ENCODE data around the gene ZNFX1. TPM values are rescaled to one million over a fixed set of nuclear protein-coding genes. Genes with fewer than 3 reads are reported as not detected.

The ZNFX1 gene
- total and polyA plus RNA-seq, 2 donors = 17.2 to 22.2 TPM

GRCh38 chr20:49279677-49280462 lies 2.0 kb upstream of the ZNFX1 start:
- peaks cover 4% of the 10 kb centered on the region for H3K4me1 ChIP-seq (ENCODE audit: insufficient read depth)

DNA sequence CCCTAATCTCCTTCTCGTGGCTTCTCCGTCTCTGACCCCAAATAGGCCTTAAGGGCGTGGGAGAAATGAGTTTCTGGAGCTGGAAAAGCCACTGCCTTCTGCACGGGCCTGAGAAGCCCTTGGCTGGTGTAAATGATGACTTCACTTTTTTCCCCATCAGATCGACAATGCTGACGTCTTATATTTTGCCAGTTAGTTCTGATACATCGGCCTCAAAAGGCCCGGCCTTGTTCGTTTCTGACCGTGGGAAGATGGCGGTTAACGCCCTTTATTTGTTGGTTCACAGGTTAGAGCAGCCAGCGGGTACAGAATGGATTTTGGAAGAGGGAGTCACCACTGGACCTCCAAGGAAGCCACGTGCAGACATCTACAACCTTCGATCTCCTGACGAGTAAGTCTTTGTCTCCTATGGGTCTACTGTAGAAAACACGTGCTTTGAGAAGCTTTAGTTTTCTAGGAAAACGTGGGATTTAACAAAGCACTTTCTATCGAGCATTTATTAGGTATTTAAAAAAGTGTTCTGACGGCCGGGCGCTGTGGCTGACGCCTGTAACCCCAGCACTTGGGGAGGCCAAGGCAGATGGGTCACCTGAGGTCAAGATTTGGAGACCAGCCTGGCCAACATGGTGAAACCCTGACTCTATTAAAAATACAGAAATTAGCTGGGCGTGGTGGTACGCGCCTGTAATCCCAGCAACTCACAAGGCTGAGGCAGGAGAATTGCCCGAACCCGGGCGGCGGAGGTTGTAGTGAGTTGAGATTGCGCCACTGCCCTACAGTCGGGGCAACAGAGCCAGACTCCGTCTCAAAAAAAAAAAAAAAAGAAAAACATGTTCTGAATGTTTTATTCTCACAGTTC lies 1.2 kb upstream of the ZNFX1 start:
- Histone ChIP-seq H3K36me3 (ENCODE audit: insufficient read depth) (peaks cover 17% of the 10 kb centered on the region), H3K4me1 (ENCODE audit: insufficient read depth) (peaks cover 4% of the 10 kb centered on the region), H3K27ac (ENCODE audit: low read depth) (peak overlapping the region; percentile 43), H3K4me3 (ENCODE audit: low read depth, low read length) (peak overlapping the region; percentile 63)
- no peak for DNase-seq (ENCODE audit: extremely low spot score)
- WGBS = 14% methylated on average over 33 of the region's 33 CpGs

More at GRCh38 chr20:49279677-49280462, 2.0 kb upstream of the ZNFX1 start:
- Histone ChIP-seq H3K27ac (ENCODE audit: low read depth) (no peak overlapping the region), H3K36me3 (ENCODE audit: insufficient read depth) (peaks cover 19% of the 10 kb centered on the region), H3K4me3 (ENCODE audit: low read depth, low read length) (peak overlapping the region; percentile 63)
- 59% methylated on average over 7 of the region's 7 CpGs for WGBS
- DNase-seq (ENCODE audit: extremely low spot score) = no peak

DNA sequence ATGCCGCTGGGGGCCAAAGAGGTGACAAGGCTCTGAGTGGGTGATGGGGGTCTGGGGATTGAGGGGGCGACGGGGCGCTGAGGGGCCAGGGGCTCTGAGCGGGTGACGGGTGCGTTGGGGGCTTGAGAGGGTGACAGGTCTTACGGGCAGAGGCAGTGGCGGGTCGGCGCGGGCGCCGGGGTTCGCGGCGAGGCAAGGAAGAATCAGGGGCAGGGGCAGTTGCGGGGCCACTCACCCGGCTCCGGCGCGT lies 146 bp downstream of the ZNFX1 start:
- Histone ChIP-seq H3K36me3 (ENCODE audit: insufficient read depth) (peaks cover 16% of the 10 kb centered on the region), H3K27ac (ENCODE audit: low read depth) (peak overlapping the region; percentile 91), H3K4me3 (ENCODE audit: low read depth, low read length) (peak overlapping the region; percentile 97), H3K4me1 (ENCODE audit: insufficient read depth) (peaks cover 4% of the 10 kb centered on the region)
- no peak for DNase-seq (ENCODE audit: extremely low spot score)
- WGBS = under 1% methylated on average over 22 of the region's 22 CpGs

DNA sequence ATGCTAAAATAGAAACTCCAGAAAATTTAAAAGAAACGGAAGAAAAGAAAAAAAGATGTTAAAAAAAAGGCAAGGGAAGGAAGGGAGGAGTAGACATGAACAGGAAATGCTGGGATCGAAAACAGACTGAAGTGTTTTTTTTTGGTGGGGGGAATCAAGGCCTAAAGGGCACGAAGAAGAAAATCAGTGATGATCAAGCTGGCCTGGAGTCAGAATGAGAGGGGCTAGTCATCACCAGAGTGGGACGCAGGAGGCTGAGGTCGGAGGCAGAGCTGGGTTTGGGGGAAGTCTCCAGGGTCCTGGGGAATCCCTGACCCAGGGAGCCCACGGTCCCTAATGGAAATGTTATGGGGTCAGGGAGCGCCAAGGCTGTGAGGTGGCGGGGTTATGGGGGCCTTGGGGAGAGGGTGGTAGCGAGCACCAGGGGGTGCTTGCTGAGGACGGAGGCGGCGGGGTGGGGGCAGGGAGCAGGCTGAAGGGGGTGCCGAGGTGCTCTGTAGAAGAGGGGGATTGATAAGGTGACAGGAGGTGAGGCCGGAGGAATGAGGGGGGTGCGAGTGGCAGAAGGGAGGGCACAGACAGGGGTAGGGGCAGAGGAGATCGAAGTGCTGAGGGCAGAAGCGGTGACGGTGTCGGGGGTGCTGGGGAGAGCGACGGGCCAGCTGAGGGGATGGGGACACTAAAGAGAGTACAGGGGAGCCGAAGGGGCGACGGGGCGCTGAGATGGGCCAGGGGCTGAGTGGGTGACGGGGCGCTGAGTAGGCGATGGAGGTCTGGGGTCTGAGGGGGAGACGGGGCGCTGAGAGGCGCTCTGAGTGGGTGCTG lies 684 bp downstream of the ZNFX1 start:
- Histone ChIP-seq H3K27ac (ENCODE audit: low read depth) (peak overlapping the region; percentile 91), H3K4me1 (ENCODE audit: insufficient read depth) (peaks cover 4% of the 10 kb centered on the region), H3K4me3 (ENCODE audit: low read depth, low read length) (peak overlapping the region; percentile 97), H3K36me3 (ENCODE audit: insufficient read depth) (peaks cover 11% of the 10 kb centered on the region)
- no peak for DNase-seq (ENCODE audit: extremely low spot score)
- 2% methylated on average over 31 of the region's 31 CpGs for WGBS

- peak overlapping the region; percentile 97 for H3K4me3 ChIP-seq (ENCODE audit: low read depth, low read length)
- H3K4me1 ChIP-seq (ENCODE audit: insufficient read depth) = peaks cover 2% of the 10 kb centered on the region
- no peak for DNase-seq (ENCODE audit: extremely low spot score)
- no peak overlapping the region for H3K27ac ChIP-seq (ENCODE audit: low read depth)
- H3K36me3 ChIP-seq (ENCODE audit: insufficient read depth) = peaks cover 4% of the 10 kb centered on the region
- 16% methylated on average over 3 of the region's 3 CpGs for WGBS
These were observed 1.5 kb downstream of the ZNFX1 start for GRCh38 chr20:49276161-49276960.

DNA sequence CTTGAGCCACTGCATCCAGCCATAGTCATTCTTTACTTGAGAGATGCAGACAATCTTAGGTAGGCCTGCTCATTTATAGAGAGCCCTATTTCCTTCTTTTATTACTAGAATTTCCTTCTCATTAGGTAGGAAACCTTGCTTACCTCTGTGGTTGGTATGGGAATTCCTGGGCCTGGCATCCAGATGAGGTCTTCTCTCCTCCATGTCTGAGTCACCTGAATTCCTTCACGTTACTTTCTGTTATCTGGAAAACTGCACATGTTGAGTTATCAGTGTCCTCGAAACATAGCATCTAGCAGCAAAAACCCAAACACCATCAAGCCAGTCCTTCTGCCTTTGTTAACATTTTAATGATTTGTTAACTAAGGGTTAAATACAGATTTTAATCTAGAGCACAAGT lies 2.2 kb downstream of the ZNFX1 start:
- Histone ChIP-seq H3K4me3 (ENCODE audit: low read depth, low read length) (no peak overlapping the region), H3K4me1 (ENCODE audit: insufficient read depth) (no peaks in the 10 kb centered on the region), H3K27ac (ENCODE audit: low read depth) (no peak overlapping the region), H3K36me3 (ENCODE audit: insufficient read depth) (no peaks in the 10 kb centered on the region)
- WGBS = 58% methylated on average over 2 of the region's 2 CpGs
- DNase-seq (ENCODE audit: extremely low spot score) = no peak

GRCh38 chr20:49275216-49275615 lies 2.6 kb downstream of the ZNFX1 start:
- H3K4me3 ChIP-seq (ENCODE audit: low read depth, low read length) = no peak overlapping the region
- no peaks in the 10 kb centered on the region for H3K36me3 ChIP-seq (ENCODE audit: insufficient read depth)
- H3K27ac ChIP-seq (ENCODE audit: low read depth) = no peak overlapping the region
- no peaks in the 10 kb centered on the region for H3K4me1 ChIP-seq (ENCODE audit: insufficient read depth)
- DNase-seq (ENCODE audit: extremely low spot score) = no peak
- WGBS = 79% methylated on average over 4 of the region's 4 CpGs

DNA sequence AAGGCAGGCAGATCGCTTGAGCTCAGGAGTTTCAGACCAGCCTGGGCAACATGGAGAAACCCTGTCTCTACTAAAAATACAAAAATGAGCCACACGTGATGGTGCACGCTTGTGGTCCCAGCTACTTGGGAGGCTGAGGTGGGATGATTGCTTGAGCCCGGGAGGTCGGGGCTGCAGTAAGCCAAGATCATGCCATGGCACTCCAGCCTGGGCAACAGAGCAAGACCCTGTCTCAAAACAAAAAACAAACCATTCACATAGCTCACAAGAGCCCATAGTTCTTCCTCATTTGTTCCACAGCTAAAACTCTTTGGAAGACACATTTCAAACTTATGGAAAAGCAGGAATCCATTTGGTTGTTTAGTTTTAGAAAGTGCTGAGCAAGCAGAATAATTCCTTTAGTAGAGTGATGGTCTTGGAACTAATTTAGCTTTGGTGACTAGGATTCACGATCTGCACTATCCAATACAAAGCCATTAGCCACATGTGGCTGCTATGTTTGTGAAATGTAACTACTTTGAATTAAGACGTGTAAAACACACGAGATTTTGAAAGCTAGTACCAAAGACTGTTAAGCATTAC lies 4.1 kb downstream of the ZNFX1 start:
- Histone ChIP-seq H3K36me3 (ENCODE audit: insufficient read depth) (no peaks in the 10 kb centered on the region), H3K27ac (ENCODE audit: low read depth) (no peak overlapping the region), H3K4me3 (ENCODE audit: low read depth, low read length) (no peak overlapping the region), H3K4me1 (ENCODE audit: insufficient read depth) (no peaks in the 10 kb centered on the region)
- 93% methylated on average over 8 of the region's 8 CpGs for WGBS
- no peak for DNase-seq (ENCODE audit: extremely low spot score)

- H3K36me3 ChIP-seq (ENCODE audit: insufficient read depth) = no peaks in the 10 kb centered on the region
- DNase-seq (ENCODE audit: extremely low spot score) = no peak
- no peaks in the 10 kb centered on the region for H3K4me1 ChIP-seq (ENCODE audit: insufficient read depth)
- no peak overlapping the region for H3K27ac ChIP-seq (ENCODE audit: low read depth)
- no peak overlapping the region for H3K4me3 ChIP-seq (ENCODE audit: low read depth, low read length)
- WGBS = 78% methylated on average over 1 of the region's 1 CpG
These were observed 5.2 kb downstream of the ZNFX1 start for GRCh38 chr20:49272654-49273053.

DNA sequence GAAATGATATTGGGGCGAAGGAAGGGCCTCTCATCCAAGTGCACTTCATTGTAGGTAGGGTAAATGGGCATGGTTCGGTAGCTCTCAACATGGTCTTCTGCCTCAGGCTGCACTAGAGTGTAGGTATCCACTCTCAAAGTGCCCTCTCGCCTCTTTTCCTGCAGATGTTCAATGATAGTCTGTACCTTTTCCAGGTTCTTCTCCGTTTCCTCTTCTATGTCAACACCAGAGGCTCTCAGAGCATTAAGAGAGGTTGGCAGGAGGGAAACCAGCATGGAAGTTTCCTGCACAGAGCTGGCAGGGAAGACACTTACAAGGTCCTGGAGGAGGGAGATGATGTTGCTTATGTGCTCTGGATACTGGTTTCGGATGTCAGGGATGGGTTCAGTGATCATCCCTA lies 7.1 kb downstream of the ZNFX1 start:
- Histone ChIP-seq H3K27ac (ENCODE audit: low read depth) (no peak overlapping the region), H3K36me3 (ENCODE audit: insufficient read depth) (no peaks in the 10 kb centered on the region), H3K4me1 (ENCODE audit: insufficient read depth) (no peaks in the 10 kb centered on the region), H3K4me3 (ENCODE audit: low read depth, low read length) (no peak overlapping the region)
- WGBS = 96% methylated on average over 5 of the region's 5 CpGs
- DNase-seq (ENCODE audit: extremely low spot score) = no peak

- Histone ChIP-seq H3K4me3 (ENCODE audit: low read depth, low read length) (no peak overlapping the region), H3K4me1 (ENCODE audit: insufficient read depth) (no peaks in the 10 kb centered on the region), H3K36me3 (ENCODE audit: insufficient read depth) (no peaks in the 10 kb centered on the region), H3K27ac (ENCODE audit: low read depth) (no peak overlapping the region)
- 59% methylated on average over 7 of the region's 7 CpGs for WGBS
- DNase-seq (ENCODE audit: extremely low spot score) = no peak
These were observed 7.7 kb downstream of the ZNFX1 start for GRCh38 chr20:49270177-49270576.

DNA sequence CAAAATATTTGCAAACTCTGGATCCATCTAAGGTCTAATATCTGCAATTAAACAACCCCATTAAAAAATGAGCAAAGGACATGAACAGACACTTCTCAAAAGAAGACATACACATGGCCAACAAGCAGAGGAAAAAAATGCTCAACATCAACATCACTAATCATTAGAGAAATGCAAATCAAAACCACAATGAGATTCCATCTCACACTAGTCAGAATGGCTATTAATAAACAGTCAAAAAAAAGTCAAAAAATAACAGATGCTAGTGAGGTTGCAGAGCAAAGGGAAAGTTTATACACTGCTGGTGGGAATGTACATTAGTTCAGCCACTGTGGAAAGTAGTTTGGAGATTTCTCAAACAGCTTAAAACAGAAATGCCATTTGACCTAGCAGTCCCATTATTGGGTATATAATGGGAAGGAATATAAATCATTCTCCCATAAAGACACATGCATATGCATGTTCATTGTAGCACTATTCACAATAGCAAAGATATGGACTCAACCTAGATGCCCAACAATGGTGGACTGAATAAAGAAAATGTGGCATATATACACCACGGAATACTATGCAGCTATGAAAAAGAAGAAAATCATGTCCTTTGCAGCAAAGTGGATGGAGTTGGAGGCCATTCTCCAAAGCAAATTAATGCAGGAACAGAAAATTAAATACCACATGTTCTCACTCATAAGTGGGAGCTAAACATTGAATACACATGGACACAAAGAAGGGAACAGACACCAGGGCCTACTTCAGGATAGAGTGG lies 9.1 kb downstream of the ZNFX1 start:
- DNase-seq (ENCODE audit: extremely low spot score) = no peak
- WGBS = 95% methylated on average over 1 of the region's 1 CpG
- Histone ChIP-seq H3K4me1 (ENCODE audit: insufficient read depth) (no peaks in the 10 kb centered on the region), H3K4me3 (ENCODE audit: low read depth, low read length) (no peak overlapping the region), H3K27ac (ENCODE audit: low read depth) (no peak overlapping the region), H3K36me3 (ENCODE audit: insufficient read depth) (no peaks in the 10 kb centered on the region)

Measured in urinary bladder (tissue), 4 donors.